ENCODE measurements around the gene SHMT1. TPM values are rescaled to one million over a fixed set of nuclear protein-coding genes. Genes with fewer than 3 reads are reported as not detected.
A peak's percentile ranks its signal among the peaks of the same experiment; 100 is the strongest.

The SHMT1 gene
- total RNA-seq, 1 donor from 2014 or later: 18.4 TPM

DNA sequence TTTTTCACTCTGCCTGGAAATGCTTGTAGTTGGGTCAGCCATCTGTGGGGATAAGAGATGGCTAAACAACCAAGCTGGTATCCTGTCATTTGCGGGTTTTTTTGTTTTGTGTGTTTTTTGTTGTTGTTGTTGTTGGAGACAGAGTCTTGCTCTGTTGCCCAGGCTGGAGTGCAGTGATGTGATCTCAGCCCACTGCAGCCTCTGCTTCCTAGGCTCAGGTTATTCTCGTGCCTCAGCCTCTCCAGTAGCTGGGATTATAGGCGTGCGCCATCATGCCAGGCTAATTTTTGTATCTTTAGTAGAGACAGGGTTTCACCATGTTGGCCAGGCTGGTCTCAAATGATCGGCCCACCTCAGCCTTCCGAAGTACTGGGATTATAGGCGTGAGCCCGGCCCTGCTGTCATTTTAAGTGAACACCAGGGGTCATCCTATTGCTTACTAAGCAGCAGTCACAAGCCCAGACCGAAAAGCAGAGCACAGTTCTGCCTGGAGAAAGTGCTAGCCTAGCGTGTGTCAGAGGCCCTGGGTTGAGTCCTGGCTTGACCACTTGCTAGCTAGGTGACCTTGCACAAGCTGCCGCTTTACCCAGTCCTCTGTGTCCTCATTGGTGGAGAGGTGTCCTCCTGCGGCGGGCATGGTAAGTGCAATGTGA lies 43.6 kb downstream of the SHMT1 start:
- ChIA-PET POLR2A (interaction anchor here (1.0 kb wide), 1 partner anchor 13 kb away, joined by 4 read pairs; no protein-coding TSS in a partner anchor), CTCF (no interaction called here)
- Mint-ChIP-seq H3K36me3 (ENCODE audit: low read depth) (peaks cover 89% of the 10 kb centered on the region), H3K9me3 (no peaks in the 10 kb centered on the region), H3K27me3 (no peaks in the 10 kb centered on the region), H3K4me3 (no peak overlapping the region), H3K4me1 (peaks cover 74% of the 10 kb centered on the region), H3K27ac (peak overlapping the region; percentile 30)
- TF ChIP-seq, protein P1, sequence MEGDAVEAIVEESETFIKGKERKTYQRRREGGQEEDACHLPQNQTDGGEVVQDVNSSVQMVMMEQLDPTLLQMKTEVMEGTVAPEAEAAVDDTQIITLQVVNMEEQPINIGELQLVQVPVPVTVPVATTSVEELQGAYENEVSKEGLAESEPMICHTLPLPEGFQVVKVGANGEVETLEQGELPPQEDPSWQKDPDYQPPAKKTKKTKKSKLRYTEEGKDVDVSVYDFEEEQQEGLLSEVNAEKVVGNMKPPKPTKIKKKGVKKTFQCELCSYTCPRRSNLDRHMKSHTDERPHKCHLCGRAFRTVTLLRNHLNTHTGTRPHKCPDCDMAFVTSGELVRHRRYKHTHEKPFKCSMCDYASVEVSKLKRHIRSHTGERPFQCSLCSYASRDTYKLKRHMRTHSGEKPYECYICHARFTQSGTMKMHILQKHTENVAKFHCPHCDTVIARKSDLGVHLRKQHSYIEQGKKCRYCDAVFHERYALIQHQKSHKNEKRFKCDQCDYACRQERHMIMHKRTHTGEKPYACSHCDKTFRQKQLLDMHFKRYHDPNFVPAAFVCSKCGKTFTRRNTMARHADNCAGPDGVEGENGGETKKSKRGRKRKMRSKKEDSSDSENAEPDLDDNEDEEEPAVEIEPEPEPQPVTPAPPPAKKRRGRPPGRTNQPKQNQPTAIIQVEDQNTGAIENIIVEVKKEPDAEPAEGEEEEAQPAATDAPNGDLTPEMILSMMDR (IDR thresholded peaks at IDR 0.05): no peak
- DNase-seq (no peak), ATAC-seq (ENCODE audit: low read depth) (no peak)
- intact Hi-C loops (cut with micrococcal nuclease): loop anchor here (5.0 to 10.0 kb wide), 3 partner anchors 165 to 463 kb away; partner anchors contain the start of genes ATPAF2, GID4 and TVP23B

DNA sequence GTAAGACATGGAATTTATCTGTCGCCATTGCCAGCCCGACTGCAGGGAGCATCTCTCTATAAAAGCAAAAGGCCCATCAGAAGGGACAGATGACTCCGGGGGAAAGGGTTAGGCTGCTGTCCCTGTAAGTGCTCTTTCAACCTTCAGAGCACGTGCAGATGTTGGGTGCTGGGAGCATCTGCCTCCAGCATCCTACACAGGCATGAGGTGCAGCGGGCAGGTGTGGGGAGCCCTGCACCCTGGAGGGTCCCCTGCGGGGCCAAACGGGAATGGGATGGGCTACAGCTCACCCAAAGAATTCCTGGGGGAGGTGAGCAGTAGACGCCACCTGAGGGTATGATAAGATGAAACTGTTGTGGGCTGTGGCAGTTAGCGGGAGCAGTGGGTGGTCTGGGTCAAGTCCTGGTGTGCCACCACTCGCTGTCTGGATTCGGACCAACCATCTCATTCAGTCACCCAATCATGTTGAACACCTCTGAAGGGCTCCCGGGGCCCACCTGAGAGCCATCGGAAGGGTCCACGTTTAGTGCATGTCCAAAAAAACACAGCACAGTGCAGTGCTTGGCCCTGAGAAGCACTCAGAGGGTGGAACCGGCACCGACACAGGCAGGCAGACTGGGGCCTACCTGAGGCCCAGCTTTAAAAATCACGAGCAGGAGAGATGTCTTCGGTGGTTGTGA lies 44.4 kb downstream of the SHMT1 start:
- Mint-ChIP-seq H3K4me3 (peak overlapping the region; percentile 28), H3K27ac (no peak overlapping the region), H3K9me3 (no peaks in the 10 kb centered on the region), H3K27me3 (no peaks in the 10 kb centered on the region), H3K36me3 (ENCODE audit: low read depth) (peaks cover 85% of the 10 kb centered on the region), H3K4me1 (peaks cover 73% of the 10 kb centered on the region)
- no peak for ATAC-seq (ENCODE audit: low read depth)
- TF ChIP-seq, protein P1 (IDR thresholded peaks at IDR 0.05): no peak
- no peak for DNase-seq
- ChIA-PET CTCF (no interaction called here), POLR2A (no interaction called here)
- intact Hi-C loops (cut with micrococcal nuclease): loop anchor here (5.0 to 10.0 kb wide), 3 partner anchors 164 to 463 kb away; partner anchors contain the start of genes ATPAF2, GID4 and TVP23B

DNA sequence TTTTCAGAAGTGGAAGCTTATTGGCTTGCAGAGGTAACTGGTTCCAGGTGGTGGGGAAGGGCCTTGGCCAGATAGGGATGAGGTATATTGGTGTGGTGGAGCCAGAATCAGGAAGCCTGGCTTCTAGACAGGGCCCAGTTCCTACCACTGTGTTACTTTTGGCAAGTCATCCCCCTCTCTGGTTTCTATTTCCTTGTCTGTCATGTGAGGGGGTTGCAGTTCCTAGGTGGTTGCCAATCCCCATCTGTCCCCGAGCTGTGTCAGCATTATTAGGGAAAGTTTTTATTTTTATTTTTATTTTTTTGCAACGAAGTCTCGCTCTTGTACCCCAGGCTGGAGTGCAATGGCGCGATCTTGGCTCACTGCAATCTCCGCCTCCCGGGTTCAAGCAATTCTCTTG lies 45.2 kb downstream of the SHMT1 start:
- Mint-ChIP-seq H3K4me3 (peak overlapping the region; percentile 48), H3K27ac (no peak overlapping the region), H3K4me1 (peaks cover 81% of the 10 kb centered on the region), H3K9me3 (no peaks in the 10 kb centered on the region), H3K36me3 (ENCODE audit: low read depth) (peaks cover 80% of the 10 kb centered on the region), H3K27me3 (no peaks in the 10 kb centered on the region)
- ChIA-PET POLR2A (interaction anchor here (1.7 kb wide), 1 partner anchor 44 kb away, joined by 3 read pairs; no protein-coding TSS in a partner anchor), CTCF (no interaction called here)
- no peak for DNase-seq
- intact Hi-C loops (cut with micrococcal nuclease): loop anchor here (5.0 to 10.0 kb wide), 3 partner anchors 163 to 464 kb away; partner anchors contain the start of genes ATPAF2, GID4 and TVP23B
- TF ChIP-seq, protein P1 (IDR thresholded peaks at IDR 0.05): no peak
- no peak for ATAC-seq (ENCODE audit: low read depth)

DNA sequence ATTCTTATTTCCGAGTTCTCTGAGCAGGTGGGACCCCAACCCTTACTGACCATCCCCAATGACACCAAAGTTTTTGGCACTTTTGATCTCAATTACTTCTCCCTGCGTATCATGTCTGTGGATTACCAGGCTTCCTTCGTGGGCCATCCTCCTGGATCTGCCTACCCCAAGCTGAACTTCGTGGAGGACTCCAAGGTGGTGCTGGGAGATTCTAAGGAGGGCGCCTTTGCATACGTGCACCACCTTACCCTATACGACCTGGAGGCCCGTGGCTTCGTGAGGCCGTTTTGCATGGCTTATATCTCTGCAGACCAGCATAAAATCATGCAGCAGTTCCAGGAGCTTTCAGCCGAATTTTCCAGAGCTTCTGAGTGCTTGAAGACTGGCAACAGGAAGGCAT lies 47.4 kb downstream of the SHMT1 start:
- ChIA-PET CTCF (no interaction called here), POLR2A (interaction anchor here (0.5 to 0.6 kb wide), 2 partner anchors 104 to 1062 kb away, joined by 3 to 4 read pairs; partner anchors contain the start of gene MAPK7)
- intact Hi-C loops (cut with micrococcal nuclease): loop anchor here (1.0 to 10.0 kb wide), 7 partner anchors 47 to 466 kb away; partner anchors contain the start of genes ALKBH5, ATPAF2, GID4 and LLGL1
- Mint-ChIP-seq H3K27ac (peak overlapping the region; percentile 100), H3K27me3 (no peaks in the 10 kb centered on the region), H3K4me1 (peaks cover 83% of the 10 kb centered on the region), H3K4me3 (peak overlapping the region; percentile 100), H3K9me3 (no peaks in the 10 kb centered on the region), H3K36me3 (ENCODE audit: low read depth) (peaks cover 69% of the 10 kb centered on the region)
- ATAC-seq (ENCODE audit: low read depth): no peak
- DNase-seq: no peak
- TF ChIP-seq, protein P1 (IDR thresholded peaks at IDR 0.05): no peak

DNA sequence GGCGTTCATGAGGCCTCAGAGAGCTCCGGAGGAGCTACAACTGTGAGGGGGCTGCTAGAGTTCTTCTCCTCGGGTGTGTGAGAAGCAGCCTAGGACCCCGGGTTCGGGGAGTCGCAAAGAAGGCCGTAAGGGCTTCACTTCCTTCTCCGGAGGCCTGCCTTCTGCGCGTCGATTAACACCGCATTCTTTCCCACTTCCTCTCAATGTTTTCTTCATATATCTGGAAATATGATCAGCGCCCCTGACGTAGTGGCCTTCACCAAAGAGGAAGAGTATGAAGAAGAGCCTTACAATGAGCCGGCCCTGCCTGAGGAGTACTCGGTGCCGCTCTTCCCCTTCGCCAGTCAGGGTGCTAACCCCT lies 47.8 kb downstream of the SHMT1 start:
- Mint-ChIP-seq H3K27me3 (no peaks in the 10 kb centered on the region), H3K4me1 (peaks cover 79% of the 10 kb centered on the region), H3K4me3 (peak overlapping the region; percentile 100), H3K9me3 (no peaks in the 10 kb centered on the region), H3K27ac (peak overlapping the region; percentile 100), H3K36me3 (ENCODE audit: low read depth) (peaks cover 68% of the 10 kb centered on the region)
- no peak for DNase-seq
- CTCF ChIA-PET: no interaction called here
- POLR2A ChIA-PET: interaction anchor here (0.5 to 1.7 kb wide), 4 partner anchors 9 to 1063 kb away, joined by 3 to 9 read pairs (median 6); partner anchors contain the start of genes ALKBH5 and MAPK7
- TF ChIP-seq, protein P1 (IDR thresholded peaks at IDR 0.05): no peak
- peak; percentile 15 for ATAC-seq (ENCODE audit: low read depth)
- intact Hi-C loops (cut with micrococcal nuclease): loop anchor here (1.0 to 10.0 kb wide), 7 partner anchors 47 to 467 kb away; partner anchors contain the start of genes ALKBH5, ATPAF2, GID4 and LLGL1

All from activated B cell treated with CpG ODN at 0.5 μM for 24 hours (primary cell).